ENCODE data around the gene LEMD2.

LEMD2 gene

GRCh38 chr6:33746036-33746600 lies 42.8 kb downstream of the LEMD2 start (continued):
- TF ChIP-seq GLIS1 (tag by site-specific recombination; IDR thresholded peaks at IDR 0.05): peak; percentile 32; the same call in 1 of the 2 replicates
- TF ChIP-seq ZNF223 (tag by site-specific recombination; IDR thresholded peaks at IDR 0.05): no peak
- TF ChIP-seq ZBTB44 (tag by site-specific recombination; IDR thresholded peaks at IDR 0.05): no peak
- TF ChIP-seq EGR2 (tag by site-specific recombination; IDR thresholded peaks at IDR 0.05; ENCODE audit: low read depth): no peak
- TF ChIP-seq TCF7L2 (IDR thresholded peaks at IDR 0.05; ENCODE audit: borderline replicate concordance, low read depth, low read length): no peak
- no peak for TF ChIP-seq ZNF248 (tag by site-specific recombination; IDR thresholded peaks at IDR 0.05)
- TF ChIP-seq ZNF341 (tag by site-specific recombination; IDR thresholded peaks at IDR 0.05; ENCODE audit: low read depth): peak; percentile 39; the same call in 1 of the 2 replicates
- TF ChIP-seq ZNF580 (tag by site-specific recombination; IDR thresholded peaks at IDR 0.05): no peak
- TF ChIP-seq ZNF521 (tag by site-specific recombination; IDR thresholded peaks at IDR 0.05): no peak
- TF ChIP-seq ZNF501 (tag by site-specific recombination; IDR thresholded peaks at IDR 0.05): no peak
- TF ChIP-seq KLF17 (tag by site-specific recombination; IDR thresholded peaks at IDR 0.05): peak; percentile 69; the same call in 1 of the 2 replicates
- TF ChIP-seq KLF10 (tag by site-specific recombination; IDR thresholded peaks at IDR 0.05): no peak
- TF ChIP-seq YY1 (tag by site-specific recombination; IDR thresholded peaks at IDR 0.05): no peak
- no peak for TF ChIP-seq ZNF391 (tag by site-specific recombination; IDR thresholded peaks at IDR 0.05; ENCODE audit: borderline replicate concordance, low read depth)
- TF ChIP-seq ZNF561 (tag by site-specific recombination; IDR thresholded peaks at IDR 0.05; ENCODE audit: borderline replicate concordance): 0 out of 2 replicates have a peak, but pooled peaks have one; percentile 31
- TF ChIP-seq ZNF658 (tag by site-specific recombination; IDR thresholded peaks at IDR 0.05): no peak
- no peak for TF ChIP-seq ZNF37A (tag by site-specific recombination; IDR thresholded peaks at IDR 0.05)
- no peak; the same call in 1 of the 2 replicates for TF ChIP-seq ZNF423 (tag by site-specific recombination; IDR thresholded peaks at IDR 0.05)
- no peak for TF ChIP-seq ZSCAN18 (tag by site-specific recombination; IDR thresholded peaks at IDR 0.05)
- no peak for TF ChIP-seq ZSCAN23 (tag by site-specific recombination; IDR thresholded peaks at IDR 0.05)
- TF ChIP-seq ZSCAN16 (tag by site-specific recombination; IDR thresholded peaks at IDR 0.05): no peak
- no peak for TF ChIP-seq ZNF266 (tag by site-specific recombination; IDR thresholded peaks at IDR 0.05; ENCODE audit: low read depth)

GRCh38 chr6:33745548-33745947 lies 43.4 kb downstream of the LEMD2 start:
- Histone ChIP-seq H3K9me3 (ENCODE audit: control insufficient read depth, insufficient read depth, low read depth, low read length) (no peaks in the 10 kb centered on the region), H3K4me3 (ENCODE audit: low read depth, low read length) (no peak overlapping the region), H3K4me1 (ENCODE audit: control insufficient read depth, insufficient read depth, low read length) (peaks cover 21% of the 10 kb centered on the region), H3K36me3 (ENCODE audit: control insufficient read depth in 2 of 2, insufficient read depth in 1 of 2, low read length in 2 of 2) (no peaks in the 10 kb centered on the region), H3K27ac (ENCODE audit: extremely low read depth, low read depth, low read length) (peak overlapping the region; percentile 67; the same call in 1 of the 2 replicates)
- TF ChIP-seq ZNF10 (tag by site-specific recombination; IDR thresholded peaks at IDR 0.05): 0 out of 2 replicates have a peak, but pooled peaks have one; percentile 21
- no peak for TF ChIP-seq ZBTB7A (tag by site-specific recombination; IDR thresholded peaks at IDR 0.05; ENCODE audit: low read depth)
- ChIA-PET POLR2A (interaction anchor here (1.2 kb wide), 1 partner anchor 26 kb away, joined by 3 read pairs; no protein-coding TSS in a partner anchor), CTCF (interaction anchor here (0.6 to 6.7 kb wide), 20 partner anchors 8 to 410 kb away, joined by 3 to 193 read pairs (median 8); partner anchors contain the start of genes LEMD2 and UQCC2)

Data from HEK293 (cell line).